Adrenal gland (tissue), 12 donors: ENCODE measurements around the gene BDNF. TPM values are rescaled to one million over a fixed set of nuclear protein-coding genes. Genes with fewer than 3 reads are reported as not detected.

Source experiments
- DNase-seq, 7 donors: peaks; one replicate each; pipeline ENCODE4 v3.0.0-alpha.2; 2019 to 2020
- H3K27ac ChIP-seq, 5 donors: fragments of 200-600 bp; sonication (generic) in 4 of 5; 1 replicate in 3 of 5; 2 replicates in 2 of 5; pipeline versions ENCODE4 v1.5.1 to v1.8.0; 2016 to 2020; ENCODE audit warnings: mild to moderate bottlenecking in 1 of 5
- H3K27me3 ChIP-seq: fragments of 200-600 bp; 2 replicates; pipeline ENCODE4 v1.8.0; 2021
- H3K36me3 ChIP-seq, 2 donors: fragments of 200-600 bp; replicated peaks in 1 of 2; 1 replicate in 1 of 2; 2 replicates in 1 of 2; pipeline versions ENCODE4 v1.5.1 to v1.8.0; 2018 to 2022
- H3K4me1 ChIP-seq, 2 donors: fragments of 200-600 bp; replicated peaks in 1 of 2; 1 replicate in 1 of 2; 2 replicates in 1 of 2; pipeline versions ENCODE4 v1.5.1 to v1.8.0; 2018 to 2021
- H3K4me3 ChIP-seq, 4 donors: fragments of 200-600 bp; sonication (generic) in 3 of 4; one replicate each; pipeline ENCODE4 v1.5.1; 2016 to 2018
- H3K9me3 ChIP-seq, 3 donors: fragments of 200-600 bp; sonication (generic) in 1 of 3; replicated peaks in 1 of 3; 1 replicate in 2 of 3; 2 replicates in 1 of 3; pipeline versions ENCODE4 v1.5.1 to v1.8.0; 2016 to 2021
- POLR2A ChIP-seq, 2 donors: fragments of 450-650 bp; IDR thresholded peaks; one replicate each; pipeline ENCODE4 v1.6.1; 2017; ENCODE audit warnings: antibody characterized with exemption in 2 of 2, mild to moderate bottlenecking in 2 of 2, moderate library complexity in 1 of 2
- WGBS, 4 donors: extraction: QIAGEN DNeasy Blood & Tissue Kit in 2 of 4; methylation state at CpG; one replicate each; pipeline versions ENCODE4 v1.1.5 to v1.1.7; 2013 to 2017; 5-methylcytosine and 5-hydroxymethylcytosine counted together
- intact Hi-C, 2 donors: fragments of 100-400 bp; cut with DNase I; formaldehyde crosslinking; loops; one replicate each; pipeline versions ENCODE4 v1.14.1 to v1.15.0; 2022 to 2023
- polyA plus RNA-seq, 3 donors: library from polyadenylated mRNA; stranded (reverse); fragments of 200-250 nt in 2 of 3; fragments of 350-450 nt in 1 of 3; fragmentation: Illumina TruSeq in 1 of 3; extraction: RNeasy Lipid Tissue Mini Kit (QIAGEN cat#74804) in 1 of 3; gene quantifications; one replicate each; pipeline ENCODE4 v1.2.3, GENCODE V29; 2013 to 2014
- total RNA-seq, 9 donors: library from RNA; depleted of rRNA in 4 of 9; stranded (reverse); fragments of >200 nt in 4 of 9; fragments of 120-200 nt in 1 of 9; fragmentation: NEBNext Ultra II Directional in 1 of 9; extraction: Animal tissue kit (Norgen Biotek cat#: 25700) in 1 of 9; gene quantifications; one replicate each; pipeline versions ENCODE4 v1.1.0 to v1.2.4, GENCODE V29; 2013 to 2023
- TF ChIP-seq, protein P1 (sequence below), 6 experiments: fragments of 450-650 bp in 4 of 6; fragments of 200-600 bp in 2 of 6; sonication (generic) in 1 of 6; IDR thresholded peaks; 1 replicate in 5 of 6; 2 replicates in 1 of 6; pipeline versions ENCODE4 v1.5.1 to v1.8.0; 2016 to 2021; ENCODE audit warnings: antibody characterized with exemption in 6 of 6, mild to moderate bottlenecking in 2 of 6, moderate library complexity in 1 of 6
- donor health status: healthy with polysubstance abuse.
- donor health status: Bipolar disorder and iron deficiency.
- donor health status: DM: yes; HTN: yes; CAD: no.
- donor health status: DM: no; HTN: no; CAD: no.
- donor health status: DM: no; HTN: no; CAD: no.
- donor health status: DM: yes; HTN: yes; CAD: no.

BDNF gene
- total and polyA plus RNA-seq, 12 donors: under 0.01 to 0.42 (median 0.21) TPM; not detected in 2

DNA sequence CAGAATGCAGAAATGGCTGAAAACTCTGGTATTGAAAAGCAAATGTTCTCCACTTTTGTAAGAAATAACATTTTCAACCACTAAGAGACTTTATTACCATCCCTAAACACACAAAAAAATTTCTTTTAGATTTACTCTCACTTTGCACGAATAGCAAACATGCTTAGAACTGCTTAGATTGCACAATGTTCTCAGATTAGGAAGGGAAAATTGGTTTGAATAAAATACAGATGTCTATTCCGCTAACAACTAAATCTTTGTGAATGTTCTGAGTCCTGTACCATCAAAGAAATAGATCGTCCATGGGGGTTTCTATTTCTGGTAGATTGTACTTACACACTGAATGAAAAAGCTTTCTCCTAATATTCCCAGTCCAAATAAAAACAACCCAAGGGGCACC, 40.1 kb downstream of the BDNF start:
- intact Hi-C loops: no loop called here
- no peak for TF ChIP-seq POLR2A (IDR thresholded peaks at IDR 0.05)
- TF ChIP-seq, protein P1, sequence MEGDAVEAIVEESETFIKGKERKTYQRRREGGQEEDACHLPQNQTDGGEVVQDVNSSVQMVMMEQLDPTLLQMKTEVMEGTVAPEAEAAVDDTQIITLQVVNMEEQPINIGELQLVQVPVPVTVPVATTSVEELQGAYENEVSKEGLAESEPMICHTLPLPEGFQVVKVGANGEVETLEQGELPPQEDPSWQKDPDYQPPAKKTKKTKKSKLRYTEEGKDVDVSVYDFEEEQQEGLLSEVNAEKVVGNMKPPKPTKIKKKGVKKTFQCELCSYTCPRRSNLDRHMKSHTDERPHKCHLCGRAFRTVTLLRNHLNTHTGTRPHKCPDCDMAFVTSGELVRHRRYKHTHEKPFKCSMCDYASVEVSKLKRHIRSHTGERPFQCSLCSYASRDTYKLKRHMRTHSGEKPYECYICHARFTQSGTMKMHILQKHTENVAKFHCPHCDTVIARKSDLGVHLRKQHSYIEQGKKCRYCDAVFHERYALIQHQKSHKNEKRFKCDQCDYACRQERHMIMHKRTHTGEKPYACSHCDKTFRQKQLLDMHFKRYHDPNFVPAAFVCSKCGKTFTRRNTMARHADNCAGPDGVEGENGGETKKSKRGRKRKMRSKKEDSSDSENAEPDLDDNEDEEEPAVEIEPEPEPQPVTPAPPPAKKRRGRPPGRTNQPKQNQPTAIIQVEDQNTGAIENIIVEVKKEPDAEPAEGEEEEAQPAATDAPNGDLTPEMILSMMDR (IDR thresholded peaks at IDR 0.05): no peak

DNA sequence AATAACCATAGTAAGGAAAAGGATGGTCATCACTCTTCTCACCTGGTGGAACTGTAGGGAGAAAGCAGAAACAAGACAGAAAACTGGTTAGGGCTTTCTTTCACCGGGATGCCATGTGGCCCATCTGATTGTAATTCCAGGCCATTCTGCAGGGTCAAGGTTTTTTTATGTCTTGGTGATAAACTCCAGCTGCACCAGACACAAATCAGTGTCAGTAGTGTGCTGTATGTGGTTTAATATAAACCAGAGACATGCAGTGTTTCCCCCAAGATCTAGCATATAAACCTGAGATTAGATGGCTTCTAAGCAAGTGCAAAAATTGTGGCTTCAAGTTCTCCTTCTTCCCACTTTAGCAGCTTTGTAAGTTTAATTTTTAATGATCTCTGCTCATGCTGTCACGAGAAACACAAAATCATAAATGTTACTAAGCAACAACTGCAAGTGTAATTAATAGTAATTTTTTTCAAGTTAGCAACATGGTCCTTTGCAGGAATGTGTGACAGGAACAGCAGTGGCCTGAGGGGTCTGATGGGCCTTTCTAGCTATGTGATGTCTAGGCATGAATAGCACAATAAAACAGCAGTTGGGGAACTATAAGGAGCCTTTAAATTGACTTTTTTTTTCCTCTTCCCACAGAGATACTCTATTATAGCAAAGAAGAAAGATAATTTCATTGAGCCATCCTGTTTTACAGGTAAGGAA, 41.6 kb downstream of the BDNF start:
- no peak for TF ChIP-seq POLR2A (IDR thresholded peaks at IDR 0.05)
- TF ChIP-seq, protein P1 (IDR thresholded peaks at IDR 0.05): no peak
- intact Hi-C loops: no loop called here
- H3K4me3 ChIP-seq: no peak overlapping the region
- no peaks in the 10 kb centered on the region for H3K27me3 ChIP-seq
- no peak for DNase-seq
- no peak overlapping the region for H3K27ac ChIP-seq
- no peaks in the 10 kb centered on the region for H3K9me3 ChIP-seq
- H3K4me1 ChIP-seq: no peaks in the 10 kb centered on the region
- WGBS, 4 donors: 69 to 98% (median 83%) methylated on average over 2 of the region's 2 CpGs
- no peaks in the 10 kb centered on the region for H3K36me3 ChIP-seq

More for the DNA sequence above, 40.1 kb downstream of the BDNF start:
- Histone ChIP-seq H3K27ac (no peak overlapping the region), H3K4me3 (no peak overlapping the region), H3K4me1 (no peaks in the 10 kb centered on the region), H3K27me3 (no peaks in the 10 kb centered on the region), H3K36me3 (no peaks in the 10 kb centered on the region), H3K9me3 (no peaks in the 10 kb centered on the region)
- no peak for DNase-seq
- WGBS, 4 donors: 82 to 89% (median 85%) methylated on average over 3 of the region's 3 CpGs

DNA sequence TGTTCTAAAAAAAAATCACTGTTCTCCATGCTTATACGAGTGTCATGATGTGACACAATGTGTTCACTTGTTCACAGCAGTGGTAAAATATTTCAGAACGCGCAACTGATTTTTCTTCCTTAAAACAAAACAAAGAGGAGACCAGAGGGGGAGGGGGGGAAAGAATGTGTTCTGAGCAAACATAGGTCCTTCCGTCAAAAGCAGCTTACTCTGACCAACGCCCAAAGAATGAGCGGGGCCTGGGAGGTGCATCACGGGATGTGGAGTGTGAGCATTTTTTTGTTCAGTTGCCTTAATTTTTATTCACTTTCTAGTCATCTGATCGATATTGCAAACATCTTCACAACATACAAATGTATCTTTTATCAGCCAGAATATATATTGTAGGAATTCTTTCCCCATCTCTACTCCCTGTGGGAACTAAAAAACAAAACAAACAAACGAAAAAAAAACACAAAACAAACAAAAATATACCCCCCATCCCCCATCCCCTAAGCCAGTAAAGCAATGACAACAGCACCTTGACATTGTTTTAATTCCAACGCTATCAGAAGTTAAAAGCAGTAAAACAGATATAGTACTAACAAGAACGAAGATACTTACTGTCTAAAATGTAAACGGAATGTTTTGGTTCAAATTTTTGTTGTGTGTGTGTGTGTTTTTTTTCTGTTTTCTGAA, 43.3 kb downstream of the BDNF start:
- Histone ChIP-seq H3K9me3 (no peaks in the 10 kb centered on the region), H3K27ac (no peak overlapping the region), H3K27me3 (no peaks in the 10 kb centered on the region), H3K4me1 (no peaks in the 10 kb centered on the region), H3K36me3 (no peaks in the 10 kb centered on the region), H3K4me3 (no peak overlapping the region)
- no peak for DNase-seq
- TF ChIP-seq, protein P1 (IDR thresholded peaks at IDR 0.05): no peak
- TF ChIP-seq POLR2A (IDR thresholded peaks at IDR 0.05): no peak
- WGBS, 4 donors: 88 to 93% (median 92%) methylated on average over 12 of the region's 12 CpGs
- intact Hi-C loops: no loop called here

DNA sequence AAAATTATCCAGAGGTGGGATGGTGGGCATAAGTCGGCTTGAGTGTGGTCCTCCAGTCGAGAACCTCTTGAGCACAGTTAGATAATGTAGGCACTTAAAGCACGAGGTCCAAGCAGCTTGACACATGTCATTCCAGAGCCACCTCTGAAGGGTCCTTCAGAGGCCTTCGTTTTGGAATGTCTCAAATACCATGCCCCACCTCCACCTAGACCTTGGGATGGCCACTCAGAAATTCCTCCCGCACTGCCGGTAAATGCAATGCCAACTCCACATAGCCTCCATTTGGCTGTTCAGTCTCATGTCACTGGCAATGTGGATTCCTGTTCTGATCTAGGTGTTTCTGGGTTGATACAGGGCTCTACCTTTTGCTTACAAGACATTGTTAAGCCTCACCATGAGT, 43.9 kb downstream of the BDNF start:
- Histone ChIP-seq H3K36me3 (no peaks in the 10 kb centered on the region), H3K27me3 (no peaks in the 10 kb centered on the region), H3K9me3 (no peaks in the 10 kb centered on the region), H3K27ac (no peak overlapping the region), H3K4me1 (no peaks in the 10 kb centered on the region), H3K4me3 (no peak overlapping the region)
- 86 to 92% (median 88%) methylated on average over 4 to 6 of the region's 6 CpGs for WGBS, 4 donors
- no peak for TF ChIP-seq POLR2A (IDR thresholded peaks at IDR 0.05)
- TF ChIP-seq, protein P1 (IDR thresholded peaks at IDR 0.05): no peak
- DNase-seq: no peak
- intact Hi-C loops: no loop called here
